ENCODE measurements around the gene METTL23. TPM values are rescaled to one million over a fixed set of nuclear protein-coding genes. Genes with fewer than 3 reads are reported as not detected.

Gene METTL23
- total and polyA plus RNA-seq, 2 of the 8 experiments (the other 6 are each of a cell fraction or from before 2014, with no cell fraction given), result 36.1 to 60.2 TPM

DNA sequence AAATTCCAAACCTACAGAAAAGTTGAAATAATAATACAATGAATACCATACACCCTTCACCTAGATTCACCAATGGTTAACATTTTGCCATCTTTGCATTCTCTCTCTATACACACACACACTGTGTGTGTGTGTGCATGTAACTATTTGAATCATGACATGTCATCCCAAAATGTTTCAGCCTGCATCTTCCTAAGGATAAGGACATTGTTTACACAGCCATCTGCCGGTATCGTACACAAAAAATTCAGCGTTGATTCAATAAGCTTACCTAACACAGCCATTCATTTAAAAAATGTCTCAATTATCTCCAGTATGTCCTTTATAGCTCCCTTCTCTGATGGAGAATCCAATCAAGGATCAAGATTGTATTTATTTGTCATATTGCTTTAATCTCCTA is 19.8 kb upstream of the METTL23 start:
- DNase-seq (ENCODE audit: low read depth in 1 of 2, low spot score in 2 of 2) (no peak), FAIRE-seq (no peak)
- 97% methylated on average over 3 of the region's 3 CpGs; no CpG with 5 or more reads in 1 of the 2 experiments for WGBS, 2 experiments (ENCODE audit: extremely low coverage in 1 of 2, insufficient coverage in 1 of 2, insufficient read length in 1 of 2, insufficient replicate concordance in 2 of 2, low coverage in 1 of 2, low lambda C conversion rate in 2 of 2, missing lambda C conversion rate in 1 of 2)
- peaks cover 2% of the 10 kb centered on the region for H3K79me1 ChIP-seq (ENCODE audit: low read depth, low read length)
- ChIA-PET CTCF (ENCODE audit: partially characterized antibody) (interaction anchor here (0.6 to 5.6 kb wide), 5 partner anchors 9 to 514 kb away, joined by 3 to 67 read pairs (median 21); no protein-coding TSS in a partner anchor), POLR2A (ENCODE audit: partially characterized antibody) (interaction anchor here (0.8 to 1.4 kb wide), 3 partner anchors 20 to 22 kb away, joined by 3 read pairs; partner anchors contain the start of genes JMJD6 and METTL23)
- no peak overlapping the region for H2AFZ ChIP-seq (ENCODE audit: low read length)
- H3K4me3 ChIP-seq (ENCODE audit: extremely low read depth in 1 of 4, insufficient read depth in 2 of 4, low read depth in 3 of 4, low read length in 4 of 4), result no peak overlapping the region
- TF ChIP-seq TAF7 (optimal IDR thresholded peaks at IDR 0.05; ENCODE audit: borderline replicate concordance, low read depth, low read length) (no peak), EP300 (IDR thresholded peaks at IDR 0.05; ENCODE audit: borderline replicate concordance in 1 of 2, low read depth in 2 of 2, low read length in 2 of 2) (no peak), TEAD4 (IDR thresholded peaks at IDR 0.05; ENCODE audit: low read depth, low read length) (no peak), KDM4A (IDR thresholded peaks at IDR 0.05; ENCODE audit: low read depth, low read length, severe bottlenecking) (no peak), NRF1 (IDR thresholded peaks at IDR 0.05; ENCODE audit: low read depth, low read length) (no peak), SRF (IDR thresholded peaks at IDR 0.05; ENCODE audit: low read depth, low read length) (no peak), EGR1 (IDR thresholded peaks at IDR 0.05; ENCODE audit: borderline replicate concordance, low read depth, low read length) (no peak)
- TF ChIP-seq, protein P1, sequence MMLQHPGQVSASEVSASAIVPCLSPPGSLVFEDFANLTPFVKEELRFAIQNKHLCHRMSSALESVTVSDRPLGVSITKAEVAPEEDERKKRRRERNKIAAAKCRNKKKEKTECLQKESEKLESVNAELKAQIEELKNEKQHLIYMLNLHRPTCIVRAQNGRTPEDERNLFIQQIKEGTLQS (IDR thresholded peaks at IDR 0.05; ENCODE audit: insufficient read depth, low read depth, low read length), result no peak
- H4K8ac ChIP-seq (ENCODE audit: extremely low read depth, insufficient read depth, low read length), result no peak overlapping the region
- H3K18ac ChIP-seq (ENCODE audit: extremely low read depth, low read length), result no peak overlapping the region
- H3K4me2 ChIP-seq (ENCODE audit: insufficient read depth in 1 of 2, low read depth in 2 of 2, low read length in 2 of 2), result no peak overlapping the region
- H4K91ac ChIP-seq (replicated peaks; ENCODE audit: insufficient read length, low read length), result no peak overlapping the region
- H3K4ac ChIP-seq (replicated peaks; ENCODE audit: insufficient read length, low read depth, low read length), result no peak overlapping the region
- no peak overlapping the region for H4K5ac ChIP-seq (ENCODE audit: insufficient read length, low read depth, low read length)
- no peak overlapping the region for H2BK15ac ChIP-seq (ENCODE audit: low read length)
- H3K9ac ChIP-seq (replicated peaks in 1 of 4; ENCODE audit: extremely low read depth in 1 of 4, low read depth in 3 of 4, low read length in 3 of 4), result no peak overlapping the region
- H2BK120ac ChIP-seq (replicated peaks; ENCODE audit: low read depth, low read length), result no peak overlapping the region
- H3K27ac ChIP-seq (ENCODE audit: low read depth, low read length), result no peak overlapping the region
- no peak overlapping the region for H2AK5ac ChIP-seq (ENCODE audit: low read depth, low read length)
- no peak overlapping the region for H2BK20ac ChIP-seq (ENCODE audit: low read length)
- no peak overlapping the region for H3K14ac ChIP-seq (ENCODE audit: insufficient read length)
- H3K56ac ChIP-seq (replicated peaks; ENCODE audit: insufficient read length, low read depth, low read length), result no peak overlapping the region
- no peaks in the 10 kb centered on the region for H3K9me3 ChIP-seq (ENCODE audit: insufficient read depth in 2 of 2, low read depth in 1 of 2, low read length in 1 of 2)
- no peaks in the 10 kb centered on the region for H3K79me2 ChIP-seq (ENCODE audit: control insufficient read depth in 1 of 2, insufficient read depth in 2 of 2, low read length in 2 of 2)
- no peak overlapping the region for H3K23ac ChIP-seq (ENCODE audit: insufficient read length)
- H2BK5ac ChIP-seq (ENCODE audit: low read depth, low read length), result no peak overlapping the region
- no peak overlapping the region for H2BK12ac ChIP-seq (ENCODE audit: low read depth, low read length)
- H3K27me3 ChIP-seq (replicated peaks in 1 of 4; ENCODE audit: control insufficient read depth in 3 of 4, extremely low read depth in 1 of 4, insufficient read depth in 3 of 4, low read length in 3 of 4), result peaks cover 2 to 22% (median 20%) of the 10 kb centered on the region in 4 experiments
- peaks cover 0 to 8% of the 10 kb centered on the region in 2 experiments for H4K20me1 ChIP-seq (replicated peaks in 1 of 2; ENCODE audit: control insufficient read depth in 1 of 2, insufficient read depth in 2 of 2, low read length in 2 of 2)
- peaks cover 11 to 28% (median 19%) of the 10 kb centered on the region in 4 experiments for H3K4me1 ChIP-seq (replicated peaks in 1 of 4; ENCODE audit: control insufficient read depth in 3 of 4, insufficient read depth in 4 of 4, low read length in 3 of 4)
- H3K23me2 ChIP-seq (ENCODE audit: low read depth, low read length), result peaks cover 11% of the 10 kb centered on the region; the same call in 1 of the 2 replicates
- no peaks in the 10 kb centered on the region for H3K36me3 ChIP-seq (ENCODE audit: control insufficient read depth in 2 of 4, insufficient read depth in 4 of 4, low read length in 3 of 4)
